MM.1S (cell line): ENCODE measurements around the gene MT2A.

Experiments
- CTCF ChIP-seq: fragments of 300-600 bp; sonication (generic); IDR thresholded peaks from 2 replicates; pipeline ENCODE4 v1.5.1; 2016; ENCODE audit warnings: antibody characterized with exemption, low read length, mixed read lengths
- EZH2 ChIP-seq: fragments of 300-600 bp; sonication (generic); optimal IDR thresholded peaks from 2 replicates; pipeline ENCODE3; 2017; ENCODE audit warnings: low read depth, mild to moderate bottlenecking, antibody characterized with exemption, low read length, mixed read lengths

GRCh38 chr16:56632156-56632847, 23.9 kb downstream of the MT2A start, which contains the start of gene MT1M:
- TF ChIP-seq EZH2 (no peak), CTCF (no peak)
